ENCODE results near the gene THRB.

THRB gene

GRCh38 chr3:24494618-24495325 is at the start of gene THRB:
TSS of gene THRB (minus strand) at chr3:24494850.
- ATAC-seq, result no peak

- no peak for ATAC-seq
Observed at GRCh38 chr3:24541935-24542334, 47.3 kb upstream of the THRB start.

- ATAC-seq, result no peak
Observed at GRCh38 chr3:24540821-24541220, 46.2 kb upstream of the THRB start.

- ATAC-seq, result no peak
Observed at GRCh38 chr3:24539699-24540098, 45.0 kb upstream of the THRB start.

GRCh38 chr3:24538891-24539290 is 44.2 kb upstream of the THRB start:
- ATAC-seq, result no peak

- ATAC-seq, result no peak
Observed at GRCh38 chr3:24533561-24534193, 39.0 kb upstream of the THRB start.

GRCh38 chr3:24530471-24530870 is 35.8 kb upstream of the THRB start:
- no peak for ATAC-seq

GRCh38 chr3:24529210-24529609 is 34.6 kb upstream of the THRB start:
- ATAC-seq, result no peak

- no peak for ATAC-seq
Observed at GRCh38 chr3:24526640-24527212, 32.1 kb upstream of the THRB start.

- ATAC-seq, result no peak
Observed at GRCh38 chr3:24525557-24525956, 30.9 kb upstream of the THRB start.

GRCh38 chr3:24525022-24525421 is 30.4 kb upstream of the THRB start:
- ATAC-seq, result no peak

GRCh38 chr3:24523988-24524727 is 29.5 kb upstream of the THRB start:
- no peak for ATAC-seq

- ATAC-seq, result no peak
Observed at GRCh38 chr3:24523215-24523614, 28.6 kb upstream of the THRB start.

GRCh38 chr3:24522146-24522579 is 27.5 kb upstream of the THRB start:
- ATAC-seq, result no peak

GRCh38 chr3:24521420-24522145 is 26.9 kb upstream of the THRB start:
- ATAC-seq, result peak in 1 of 2 donors; percentile 5

GRCh38 chr3:24520976-24521419 is 26.3 kb upstream of the THRB start:
- no peak for ATAC-seq

GRCh38 chr3:24520101-24520495 is 25.4 kb upstream of the THRB start:
- no peak for ATAC-seq

GRCh38 chr3:24519368-24520100 is 24.9 kb upstream of the THRB start:
- peak in 1 of 2 donors; percentile 20 for ATAC-seq

GRCh38 chr3:24518990-24519367 is 24.3 kb upstream of the THRB start:
- no peak for ATAC-seq

GRCh38 chr3:24514119-24514518 is 19.5 kb upstream of the THRB start:
- ATAC-seq, result no peak

GRCh38 chr3:24513463-24513862 is 18.8 kb upstream of the THRB start:
- no peak for ATAC-seq
